Activated T-helper 17 cell treated with anti-CD3 and anti-CD28 coated beads, Interleukin-2, amount 50 U/mL, for 72 hours (primary cell): ENCODE data around the gene CEMP1. TPM values are rescaled to one million over a fixed set of nuclear protein-coding genes. Genes with fewer than 3 reads are reported as not detected.

Experiments used
- ATAC-seq: fragments of 150-1000 bp; cut with Tn5 transposase; replicated peaks from 2 replicates; pipeline ENCODE4 v1.10.0; 2021; ENCODE audit warnings: mild to moderate bottlenecking, moderate library complexity
- H3K27ac Mint-ChIP-seq: one replicate; pipeline ENCODE4 v1.8.0; 2022; ENCODE audit warnings: mixed read lengths
- H3K27me3 Mint-ChIP-seq: one replicate; pipeline ENCODE4 v1.8.0; 2022; ENCODE audit warnings: mixed read lengths
- H3K36me3 Mint-ChIP-seq: one replicate; pipeline ENCODE4 v1.8.0; 2022; ENCODE audit warnings: low read depth, mild to moderate bottlenecking, mixed read lengths
- H3K4me1 Mint-ChIP-seq: one replicate; pipeline ENCODE4 v1.8.0; 2022; ENCODE audit warnings: mixed read lengths
- H3K4me3 Mint-ChIP-seq: one replicate; pipeline ENCODE4 v1.8.0; 2022; ENCODE audit warnings: mild to moderate bottlenecking, mixed read lengths
- H3K9me3 Mint-ChIP-seq: one replicate; pipeline ENCODE4 v1.8.0; 2022; ENCODE audit warnings: mixed read lengths
- total RNA-seq, 2 donors: library from RNA; stranded (reverse); gene quantifications; one replicate each; pipeline ENCODE4 v1.2.3, GENCODE V29; 2022

The CEMP1 gene
- total RNA-seq, 2 donors from 2014 or later, result not detected

- Mint-ChIP-seq H3K4me3 (no peak overlapping the region), H3K27ac (no peak overlapping the region), H3K36me3 (no peaks in the 10 kb centered on the region), H3K9me3 (no peaks in the 10 kb centered on the region), H3K27me3 (no peaks in the 10 kb centered on the region), H3K4me1 (no peaks in the 10 kb centered on the region)
- ATAC-seq, result no peak
These were observed 25.5 kb downstream of the CEMP1 start for GRCh38 chr16:2505695-2506094.

- Mint-ChIP-seq H3K4me3 (no peak overlapping the region), H3K27ac (no peak overlapping the region), H3K4me1 (no peaks in the 10 kb centered on the region), H3K27me3 (no peaks in the 10 kb centered on the region), H3K36me3 (peaks cover 9% of the 10 kb centered on the region), H3K9me3 (no peaks in the 10 kb centered on the region)
- no peak for ATAC-seq
These were observed 29.0 kb downstream of the CEMP1 start for GRCh38 chr16:2501946-2502895.

- peak; percentile 94 for ATAC-seq
- no peak overlapping the region for H3K27ac Mint-ChIP-seq
- H3K4me1 Mint-ChIP-seq, result no peaks in the 10 kb centered on the region
These were observed 30.1 kb downstream of the CEMP1 start for GRCh38 chr16:2500918-2501750.

GRCh38 chr16:2500430-2500917 lies 30.7 kb downstream of the CEMP1 start:
- ATAC-seq, result no peak
- Mint-ChIP-seq H3K27me3 (no peaks in the 10 kb centered on the region), H3K27ac (no peak overlapping the region), H3K36me3 (peaks cover 9% of the 10 kb centered on the region), H3K4me1 (no peaks in the 10 kb centered on the region), H3K9me3 (no peaks in the 10 kb centered on the region), H3K4me3 (no peak overlapping the region)

More at GRCh38 chr16:2500918-2501750, 30.1 kb downstream of the CEMP1 start:
- Mint-ChIP-seq H3K27me3 (no peaks in the 10 kb centered on the region), H3K4me3 (no peak overlapping the region), H3K36me3 (peaks cover 9% of the 10 kb centered on the region), H3K9me3 (no peaks in the 10 kb centered on the region)

GRCh38 chr16:2499890-2500429 lies 31.2 kb downstream of the CEMP1 start:
- Mint-ChIP-seq H3K4me1 (no peaks in the 10 kb centered on the region), H3K4me3 (no peak overlapping the region)

GRCh38 chr16:2499454-2499853 lies 31.8 kb downstream of the CEMP1 start:
- Mint-ChIP-seq H3K4me1 (no peaks in the 10 kb centered on the region), H3K4me3 (no peak overlapping the region)
- no peak for ATAC-seq

More at GRCh38 chr16:2499890-2500429, 31.2 kb downstream of the CEMP1 start:
- Mint-ChIP-seq H3K27me3 (no peaks in the 10 kb centered on the region), H3K9me3 (no peaks in the 10 kb centered on the region), H3K36me3 (peaks cover 9% of the 10 kb centered on the region), H3K27ac (no peak overlapping the region)
- ATAC-seq, result no peak

GRCh38 chr16:2498531-2499253 lies 32.5 kb downstream of the CEMP1 start:
- no peak overlapping the region for H3K4me3 Mint-ChIP-seq
- H3K27ac Mint-ChIP-seq, result no peak overlapping the region
- no peaks in the 10 kb centered on the region for H3K27me3 Mint-ChIP-seq
- no peak for ATAC-seq
- H3K36me3 Mint-ChIP-seq, result peaks cover 9% of the 10 kb centered on the region
- H3K9me3 Mint-ChIP-seq, result no peaks in the 10 kb centered on the region
- no peaks in the 10 kb centered on the region for H3K4me1 Mint-ChIP-seq

More at GRCh38 chr16:2499454-2499853, 31.8 kb downstream of the CEMP1 start:
- peaks cover 9% of the 10 kb centered on the region for H3K36me3 Mint-ChIP-seq
- no peak overlapping the region for H3K27ac Mint-ChIP-seq
- no peaks in the 10 kb centered on the region for H3K9me3 Mint-ChIP-seq
- no peaks in the 10 kb centered on the region for H3K27me3 Mint-ChIP-seq

GRCh38 chr16:2497695-2498484 lies 33.3 kb downstream of the CEMP1 start:
- no peaks in the 10 kb centered on the region for H3K27me3 Mint-ChIP-seq
- H3K27ac Mint-ChIP-seq, result no peak overlapping the region
- peaks cover 9% of the 10 kb centered on the region for H3K36me3 Mint-ChIP-seq
- no peak for ATAC-seq
- no peak overlapping the region for H3K4me3 Mint-ChIP-seq
- H3K9me3 Mint-ChIP-seq, result no peaks in the 10 kb centered on the region
- no peaks in the 10 kb centered on the region for H3K4me1 Mint-ChIP-seq

GRCh38 chr16:2497116-2497630 lies 34.0 kb downstream of the CEMP1 start:
- no peaks in the 10 kb centered on the region for H3K9me3 Mint-ChIP-seq
- no peak overlapping the region for H3K27ac Mint-ChIP-seq
- H3K4me1 Mint-ChIP-seq, result no peaks in the 10 kb centered on the region
- no peak overlapping the region for H3K4me3 Mint-ChIP-seq
- no peak for ATAC-seq
- H3K36me3 Mint-ChIP-seq, result peaks cover 9% of the 10 kb centered on the region
- H3K27me3 Mint-ChIP-seq, result no peaks in the 10 kb centered on the region

GRCh38 chr16:2496223-2497115 lies 34.7 kb downstream of the CEMP1 start:
- ATAC-seq, result no peak
- H3K27ac Mint-ChIP-seq, result no peak overlapping the region
- peaks cover 9% of the 10 kb centered on the region for H3K36me3 Mint-ChIP-seq
- no peak overlapping the region for H3K4me3 Mint-ChIP-seq
- H3K27me3 Mint-ChIP-seq, result no peaks in the 10 kb centered on the region
- no peaks in the 10 kb centered on the region for H3K9me3 Mint-ChIP-seq
- H3K4me1 Mint-ChIP-seq, result no peaks in the 10 kb centered on the region

- Mint-ChIP-seq H3K9me3 (no peaks in the 10 kb centered on the region), H3K27ac (no peak overlapping the region), H3K27me3 (no peaks in the 10 kb centered on the region), H3K36me3 (peaks cover 9% of the 10 kb centered on the region), H3K4me1 (no peaks in the 10 kb centered on the region), H3K4me3 (no peak overlapping the region)
- ATAC-seq, result no peak
These were observed 36.2 kb downstream of the CEMP1 start for GRCh38 chr16:2495041-2495440.

- no peaks in the 10 kb centered on the region for H3K4me1 Mint-ChIP-seq
- H3K36me3 Mint-ChIP-seq, result peaks cover 9% of the 10 kb centered on the region
- no peak for ATAC-seq
- no peak overlapping the region for H3K27ac Mint-ChIP-seq
- no peaks in the 10 kb centered on the region for H3K9me3 Mint-ChIP-seq
- H3K27me3 Mint-ChIP-seq, result no peaks in the 10 kb centered on the region
- H3K4me3 Mint-ChIP-seq, result no peak overlapping the region
These were observed 36.6 kb downstream of the CEMP1 start for GRCh38 chr16:2494616-2495015.
